K562 treated with DMSO at 1 percent for 48 hours (cell line): ENCODE measurements around the gene BATF2. TPM values are rescaled to one million over a fixed set of nuclear protein-coding genes. Genes with fewer than 3 reads are reported as not detected.

Experiments used
- total RNA-seq: library from RNA; unstranded; fragments of 300-600 nt; gene quantifications from 2 replicates; pipeline ENCODE4 v1.2.3, GENCODE V29; 2022; ENCODE audit warnings: low replicate concordance; ENCODE audit errors: extremely low read depth

BATF2 gene, protein sequence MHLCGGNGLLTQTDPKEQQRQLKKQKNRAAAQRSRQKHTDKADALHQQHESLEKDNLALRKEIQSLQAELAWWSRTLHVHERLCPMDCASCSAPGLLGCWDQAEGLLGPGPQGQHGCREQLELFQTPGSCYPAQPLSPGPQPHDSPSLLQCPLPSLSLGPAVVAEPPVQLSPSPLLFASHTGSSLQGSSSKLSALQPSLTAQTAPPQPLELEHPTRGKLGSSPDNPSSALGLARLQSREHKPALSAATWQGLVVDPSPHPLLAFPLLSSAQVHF
- not detected in 2 replicates for total RNA-seq

GRCh38 chr11:64996710-64997380 lies at the start of gene BATF2:
Gene BATF2 (minus strand): TSS chr11:64996971. CDS start chr11:64996914, 57 bp downstream.

DNA sequence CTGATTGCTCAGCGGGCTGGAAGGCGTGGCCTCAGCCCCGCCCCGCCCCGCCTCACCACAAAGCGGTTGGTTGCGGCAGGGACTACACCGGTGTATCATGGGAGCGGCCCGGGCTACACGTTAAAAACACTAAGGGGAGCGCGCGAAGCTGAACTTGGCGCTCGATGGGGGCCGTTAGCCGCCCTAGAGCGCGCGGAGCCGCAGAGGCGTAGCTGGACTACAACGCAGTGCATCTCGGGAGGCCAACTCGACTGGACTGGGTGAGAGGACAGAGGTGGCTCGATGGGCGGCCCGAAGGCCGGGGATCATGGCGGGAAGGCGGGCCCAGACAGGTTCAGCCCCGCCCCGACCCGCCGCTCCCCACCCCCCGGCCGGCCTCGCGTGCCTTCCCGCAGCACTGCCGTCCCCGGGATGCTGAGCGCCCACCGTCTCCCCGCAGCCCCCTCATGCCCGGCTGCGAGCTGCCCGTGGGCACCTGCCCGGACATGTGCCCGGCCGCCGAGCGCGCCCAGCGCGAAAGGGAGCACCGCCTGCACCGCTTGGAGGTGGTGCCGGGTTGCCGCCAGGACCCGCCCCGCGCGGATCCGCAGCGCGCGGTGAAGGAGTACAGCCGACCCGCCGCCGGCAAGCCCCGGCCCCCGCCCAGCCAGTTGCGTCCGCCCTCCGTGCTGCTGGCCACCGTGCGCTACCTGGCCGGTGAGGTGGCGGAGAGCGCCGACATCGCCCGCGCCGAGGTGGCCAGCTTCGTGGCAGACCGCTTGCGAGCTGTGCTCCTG lies 44.3 kb upstream of the BATF2 start, which contains the start of gene SAC3D1:
TSS of gene SAC3D1 (plus strand) at position 364 of the 776 bp plus-strand sequence. CDS start at position 447, 83 bp downstream.

DNA sequence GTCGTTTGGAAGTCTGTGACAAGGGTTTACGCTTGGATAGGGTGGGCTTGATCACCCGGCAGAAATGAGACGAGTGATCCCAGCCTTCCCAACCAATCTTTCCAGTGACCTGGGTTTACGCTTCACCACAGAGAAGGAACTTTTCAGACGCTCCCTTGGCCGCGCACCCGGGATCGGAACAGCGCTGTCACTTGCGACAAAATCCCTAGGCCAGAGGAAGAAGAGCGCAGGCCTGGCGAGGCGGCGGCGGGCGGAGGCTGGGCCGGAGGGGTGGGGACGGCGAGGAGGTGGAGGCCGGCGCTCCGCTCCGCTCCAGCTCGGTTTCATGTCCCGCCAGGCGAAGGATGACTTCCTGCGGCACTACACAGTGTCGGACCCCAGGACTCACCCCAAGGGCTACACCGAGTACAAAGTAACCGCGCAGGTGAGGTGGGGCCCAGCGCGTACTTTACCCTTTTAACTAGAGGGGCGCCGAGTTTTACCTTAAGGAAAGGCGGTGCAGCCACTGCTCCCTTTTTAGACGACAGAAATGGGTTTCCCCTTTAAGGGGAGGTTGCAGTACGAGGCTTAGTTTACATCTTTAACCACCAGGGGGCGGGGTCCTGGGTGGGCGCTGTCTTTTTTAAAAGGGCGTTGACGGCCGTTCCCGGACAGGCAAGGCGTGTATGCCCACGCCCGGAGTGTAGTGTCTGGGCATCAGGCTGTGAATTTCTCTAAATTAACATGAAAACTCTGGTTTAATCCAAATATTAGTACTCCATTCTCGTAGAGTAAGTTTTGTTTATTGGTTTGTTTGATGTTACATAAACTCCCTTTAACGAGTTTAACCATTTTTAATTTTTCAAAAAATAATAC lies 30.7 kb upstream of the BATF2 start, which contains the start of gene SNX15:
TSS of gene SNX15 (plus strand) at position 227 of the 855 bp plus-strand sequence. CDS start at position 326, 99 bp downstream.

GRCh38 chr11:65013888-65014725 lies 17.3 kb upstream of the BATF2 start, which contains the start of gene ARL2:
Gene ARL2 (plus strand): TSS chr11:65014160. CDS start chr11:65014208, 48 bp downstream.

DNA sequence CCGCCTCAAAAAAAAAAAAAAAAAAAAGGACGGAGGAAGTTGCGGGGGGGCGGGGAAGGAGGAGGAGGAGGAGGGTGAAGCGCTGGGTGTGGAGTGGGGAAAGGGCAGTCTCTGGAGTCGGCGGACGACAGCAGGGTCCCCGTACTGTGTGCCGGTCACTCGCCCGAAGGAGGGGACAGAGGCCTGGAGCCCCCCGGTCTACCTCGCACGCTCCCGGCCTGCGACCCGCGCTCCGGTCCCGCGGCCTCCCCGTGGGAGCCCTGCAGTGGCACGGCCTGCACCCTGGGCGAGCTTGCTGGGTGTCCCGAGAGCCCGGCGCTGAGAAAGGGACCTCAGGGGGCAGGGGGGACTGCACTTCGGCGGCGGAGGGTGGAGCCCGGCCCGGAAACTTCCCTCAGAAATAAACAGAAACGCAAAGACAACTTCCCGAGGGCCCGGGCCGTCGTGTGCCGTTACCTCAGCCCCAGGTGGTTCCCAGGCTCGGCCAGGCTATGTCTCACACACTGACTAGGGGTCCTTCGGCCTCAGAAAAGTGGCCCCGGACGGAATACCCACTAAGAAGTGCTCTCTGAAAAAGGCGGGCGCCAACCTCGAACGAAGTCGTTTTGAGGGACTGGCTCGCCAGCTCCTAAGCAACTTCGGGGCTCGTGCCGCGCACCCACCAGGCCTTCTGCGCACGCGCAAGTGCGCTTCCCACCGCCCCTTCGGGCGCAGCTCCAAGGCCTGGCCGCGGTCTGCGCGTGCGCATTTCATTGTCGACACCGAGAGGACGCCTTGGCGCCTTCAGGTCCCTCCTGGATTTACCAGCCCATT lies 25.1 kb downstream of the BATF2 start, which contains the start of gene MAJIN:
TSS of gene MAJIN (minus strand) at position 688 of the 813 bp plus-strand sequence. CDS start 12,703 bp downstream, outside the sequence.

Other genes starting within 250 kb of the BATF2 start
- gene PYGM, start 237.0 kb downstream of the BATF2 start, total RNA-seq: not detected in 2 replicates
- gene SF1, start 218.4 kb downstream of the BATF2 start, total RNA-seq: not detected in 2 replicates
- gene MAP4K2, start 193.8 kb downstream of the BATF2 start, total RNA-seq: not detected in 2 replicates
- gene MEN1, start 186.4 kb downstream of the BATF2 start, total RNA-seq: not detected in 2 replicates
- gene CDC42BPG, start 152.3 kb downstream of the BATF2 start, total RNA-seq: not detected in 2 replicates
- gene EHD1, start 118.3 kb downstream of the BATF2 start, total RNA-seq: not detected in 2 replicates
- gene ATG2A, start 79.8 kb downstream of the BATF2 start, total RNA-seq: not detected in 2 replicates
- gene PPP2R5B, start 72.3 kb downstream of the BATF2 start, total RNA-seq: not detected in 2 replicates
- gene GPHA2, start 61.1 kb downstream of the BATF2 start, total RNA-seq: not detected in 2 replicates
- not detected in 2 replicates for gene MAJIN, start 24.9 kb downstream of the BATF2 start, total RNA-seq
- gene ARL2, start 17.2 kb upstream of the BATF2 start, total RNA-seq: not detected in 2 replicates
- gene SNX15, start 30.5 kb upstream of the BATF2 start, total RNA-seq: not detected in 2 replicates
- gene SAC3D1, start 44.2 kb upstream of the BATF2 start, total RNA-seq: not detected in 2 replicates
- gene NAALADL1, start 61.6 kb upstream of the BATF2 start, total RNA-seq: not detected in 2 replicates
- gene CDCA5, start 87.1 kb upstream of the BATF2 start, total RNA-seq: not detected in 2 replicates
- not detected in 2 replicates for gene ZFPL1, start 87.3 kb upstream of the BATF2 start, total RNA-seq
- not detected in 2 replicates for gene VPS51, start 99.2 kb upstream of the BATF2 start, total RNA-seq
- gene TM7SF2, start 114.9 kb upstream of the BATF2 start, total RNA-seq: not detected in 2 replicates
- not detected in 2 replicates for gene ZNHIT2, start 120.7 kb upstream of the BATF2 start, total RNA-seq
- not detected in 2 replicates for gene FAU, start 125.2 kb upstream of the BATF2 start, total RNA-seq
- gene MRPL49, start 125.3 kb upstream of the BATF2 start, total RNA-seq: not detected in 2 replicates
- gene SYVN1, start 137.5 kb upstream of the BATF2 start, total RNA-seq: not detected in 2 replicates
- not detected in 2 replicates for gene SPDYC, start 173.3 kb upstream of the BATF2 start, total RNA-seq
- not detected in 2 replicates for gene CAPN1, start 185.0 kb upstream of the BATF2 start, total RNA-seq